Vagina (tissue), 2 donors: Measurements from ENCODE around the gene TNNT2. TPM values are rescaled to one million over a fixed set of nuclear protein-coding genes. Genes with fewer than 3 reads are reported as not detected.

Experiments used
- DNase-seq, 2 donors: peaks; one replicate each; pipeline ENCODE4 v3.0.0-alpha.2; 2017; ENCODE audit errors: extremely low spot score in 2 of 2
- H3K27ac ChIP-seq: fragments of 200-600 bp; sonication (generic); one replicate; pipeline ENCODE4 v1.5.1; 2019
- H3K27me3 ChIP-seq: fragments of 200-600 bp; sonication (generic); one replicate; pipeline ENCODE4 v1.5.1; 2019
- H3K36me3 ChIP-seq, 2 donors: fragments of 200-600 bp; sonication (generic); one replicate each; pipeline ENCODE4 v1.5.1; 2017 to 2019
- H3K4me1 ChIP-seq: fragments of 200-600 bp; sonication (generic); one replicate; pipeline ENCODE4 v1.5.1; 2019
- H3K4me3 ChIP-seq, 2 donors: fragments of 200-600 bp; sonication (generic); 1 replicate in 1 of 2; 2 replicates in 1 of 2; pipeline ENCODE4 v1.5.1; 2016 to 2019
- H3K9me3 ChIP-seq: fragments of 200-600 bp; sonication (generic); one replicate; pipeline ENCODE4 v1.5.1; 2019
- CTCF ChIP-seq, 3 experiments: fragments of 450-650 bp in 2 of 3; fragments of 200-600 bp in 1 of 3; sonication (generic) in 1 of 3; IDR thresholded peaks; one replicate each; pipeline ENCODE4 v1.5.1; 2017 to 2019; ENCODE audit warnings: antibody characterized with exemption in 3 of 3, mild to moderate bottlenecking in 2 of 3, moderate library complexity in 2 of 3
- POLR2A ChIP-seq, 2 donors: fragments of 450-650 bp; IDR thresholded peaks; one replicate each; pipeline ENCODE4 v1.6.1; 2017; ENCODE audit warnings: antibody characterized with exemption in 2 of 2, mild to moderate bottlenecking in 2 of 2, moderate library complexity in 2 of 2
- POLR2AphosphoS5 ChIP-seq, 2 donors: sonication (generic); formaldehyde crosslinking; IDR thresholded peaks; one replicate each; pipeline ENCODE4 v1.9.0; 2017; ENCODE audit warnings: antibody characterized with exemption in 2 of 2, mild to moderate bottlenecking in 2 of 2, low read depth in 1 of 2; ENCODE audit not compliant: insufficient read depth in 1 of 2
- intact Hi-C: fragments of 100-400 bp; cut with DNase I; formaldehyde crosslinking; loops from one replicate; pipeline ENCODE4 v1.15.1; 2023
- total RNA-seq: library from RNA; depleted of rRNA; stranded (reverse); fragments of >200 nt; gene quantifications from one replicate; pipeline ENCODE4 v1.2.3, GENCODE V29; 2016

The TNNT2 gene
- total RNA-seq, 1 donor from 2014 or later, result 9.8 TPM

- no peak for TF ChIP-seq POLR2AphosphoS5 (IDR thresholded peaks at IDR 0.05; ENCODE audit: insufficient read depth in 1 of 2, low read depth in 1 of 2)
- no peak for TF ChIP-seq CTCF (IDR thresholded peaks at IDR 0.05)
- TF ChIP-seq POLR2A (IDR thresholded peaks at IDR 0.05), result no peak
- intact Hi-C loops, result no loop called here
- Histone ChIP-seq H3K9me3 (no peaks in the 10 kb centered on the region), H3K36me3 (peaks cover 0 to 27% of the 10 kb centered on the region in 2 donors), H3K4me3 (no peak overlapping the region), H3K27ac (no peak overlapping the region), H3K27me3 (no peaks in the 10 kb centered on the region), H3K4me1 (no peaks in the 10 kb centered on the region)
- DNase-seq, result no peak
These were observed 54.6 kb downstream of the TNNT2 start for GRCh38 chr1:201322653-201323510.

- no peak for TF ChIP-seq CTCF (IDR thresholded peaks at IDR 0.05)
- TF ChIP-seq POLR2AphosphoS5 (IDR thresholded peaks at IDR 0.05; ENCODE audit: insufficient read depth in 1 of 2, low read depth in 1 of 2), result no peak
- no peak for TF ChIP-seq POLR2A (IDR thresholded peaks at IDR 0.05)
- H3K27ac ChIP-seq, result no peak overlapping the region
- DNase-seq, result no peak
These were observed 55.6 kb downstream of the TNNT2 start for GRCh38 chr1:201321826-201322390.

GRCh38 chr1:201320168-201320788 is 57.2 kb downstream of the TNNT2 start:
- TF ChIP-seq POLR2AphosphoS5 (IDR thresholded peaks at IDR 0.05; ENCODE audit: insufficient read depth in 1 of 2, low read depth in 1 of 2) (no peak), POLR2A (IDR thresholded peaks at IDR 0.05) (no peak), CTCF (IDR thresholded peaks at IDR 0.05) (no peak)
- H3K27ac ChIP-seq, result no peak overlapping the region
- H3K9me3 ChIP-seq, result no peaks in the 10 kb centered on the region
- H3K4me1 ChIP-seq, result peaks cover 4% of the 10 kb centered on the region
- DNase-seq, result no peak
- intact Hi-C loops, result no loop called here
- H3K27me3 ChIP-seq, result no peaks in the 10 kb centered on the region
- H3K36me3 ChIP-seq, result peaks cover 0 to 14% of the 10 kb centered on the region in 2 donors
- H3K4me3 ChIP-seq, result no peak overlapping the region

More at GRCh38 chr1:201321826-201322390, 55.6 kb downstream of the TNNT2 start:
- H3K36me3 ChIP-seq, result peaks cover 0 to 27% of the 10 kb centered on the region in 2 donors
- H3K27me3 ChIP-seq, result no peaks in the 10 kb centered on the region
- no peak overlapping the region for H3K4me3 ChIP-seq
- intact Hi-C loops, result no loop called here
- H3K9me3 ChIP-seq, result no peaks in the 10 kb centered on the region
- no peaks in the 10 kb centered on the region for H3K4me1 ChIP-seq

DNA sequence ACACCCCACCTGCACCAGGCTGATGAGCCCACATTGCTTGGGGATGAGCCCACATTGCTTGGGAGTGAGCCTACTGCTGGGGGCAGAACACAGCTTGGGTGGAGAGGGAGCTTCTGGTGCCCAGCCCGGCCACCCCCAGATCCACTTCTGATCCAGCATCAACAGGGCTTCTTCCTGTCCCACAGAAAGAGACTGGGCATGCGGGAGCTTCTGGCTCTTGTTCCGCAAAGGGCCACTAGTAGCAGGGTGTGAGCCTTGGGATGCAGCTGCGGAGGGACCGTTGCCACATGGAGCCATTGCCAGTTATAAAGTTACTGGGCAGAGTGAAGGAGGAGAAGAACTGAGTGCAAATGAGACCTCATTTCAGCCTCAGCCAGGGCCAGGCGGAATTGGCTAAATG is 57.8 kb downstream of the TNNT2 start:
- H3K36me3 ChIP-seq, result peaks cover 0 to 18% of the 10 kb centered on the region in 2 donors
- TF ChIP-seq POLR2A (IDR thresholded peaks at IDR 0.05), result no peak
- TF ChIP-seq POLR2AphosphoS5 (IDR thresholded peaks at IDR 0.05; ENCODE audit: insufficient read depth in 1 of 2, low read depth in 1 of 2), result no peak
- no peak for TF ChIP-seq CTCF (IDR thresholded peaks at IDR 0.05)

More for the DNA sequence above, 57.8 kb downstream of the TNNT2 start:
- Histone ChIP-seq H3K4me1 (peaks cover 10% of the 10 kb centered on the region), H3K27ac (peak overlapping the region; percentile 13), H3K9me3 (no peaks in the 10 kb centered on the region), H3K4me3 (no peak overlapping the region), H3K27me3 (no peaks in the 10 kb centered on the region)
- DNase-seq, result no peak
- intact Hi-C loops, result no loop called here
